Kidney epithelial cell (primary cell): Measurements from ENCODE around the gene TMEM255B. TPM values are rescaled to one million over a fixed set of nuclear protein-coding genes. Genes with fewer than 3 reads are reported as not detected.
"Not testable (repeated sequence)": the region's sequence is repeated elsewhere in the genome, so short reads cannot be mapped to it uniquely, and the experiment has no call there.

Experiments used
- DNase-seq: peaks from one replicate; pipeline ENCODE4 v3.0.0-alpha.2; 2010; ENCODE audit warnings: low read depth
- H3K27me3 ChIP-seq: 2 replicates; pipeline ENCODE4 v1.6.0; 2011; ENCODE audit warnings: low read length; ENCODE audit not compliant: control insufficient read depth, insufficient read depth
- H3K36me3 ChIP-seq: 2 replicates; pipeline ENCODE4 v1.5.1; 2011; ENCODE audit warnings: low read length; ENCODE audit not compliant: control insufficient read depth, insufficient read depth
- H3K4me3 ChIP-seq: 2 replicates; pipeline ENCODE4 v1.5.1; 2011; ENCODE audit warnings: low read depth, mild to moderate bottlenecking, control low read depth, low read length
- total RNA-seq: library from RNA; depleted of rRNA; stranded (reverse); fragments of >200 nt; gene quantifications from 2 replicates; pipeline ENCODE4 v1.2.3, GENCODE V29; 2015
- TF ChIP-seq, protein P1 (sequence below): IDR thresholded peaks from 2 replicates; pipeline ENCODE4 v1.5.1; 2011; ENCODE audit warnings: mild to moderate bottlenecking, moderate library complexity, low read length, control low read depth, inconsistent platforms; ENCODE audit not compliant: insufficient read depth, poor library complexity, severe bottlenecking

The TMEM255B gene
- total RNA-seq, 1 donor from 2014 or later: 11.4 TPM

- Histone ChIP-seq H3K36me3 (no peaks in the 10 kb centered on the region), H3K4me3 (no peak overlapping the region)
- TF ChIP-seq, protein P1, sequence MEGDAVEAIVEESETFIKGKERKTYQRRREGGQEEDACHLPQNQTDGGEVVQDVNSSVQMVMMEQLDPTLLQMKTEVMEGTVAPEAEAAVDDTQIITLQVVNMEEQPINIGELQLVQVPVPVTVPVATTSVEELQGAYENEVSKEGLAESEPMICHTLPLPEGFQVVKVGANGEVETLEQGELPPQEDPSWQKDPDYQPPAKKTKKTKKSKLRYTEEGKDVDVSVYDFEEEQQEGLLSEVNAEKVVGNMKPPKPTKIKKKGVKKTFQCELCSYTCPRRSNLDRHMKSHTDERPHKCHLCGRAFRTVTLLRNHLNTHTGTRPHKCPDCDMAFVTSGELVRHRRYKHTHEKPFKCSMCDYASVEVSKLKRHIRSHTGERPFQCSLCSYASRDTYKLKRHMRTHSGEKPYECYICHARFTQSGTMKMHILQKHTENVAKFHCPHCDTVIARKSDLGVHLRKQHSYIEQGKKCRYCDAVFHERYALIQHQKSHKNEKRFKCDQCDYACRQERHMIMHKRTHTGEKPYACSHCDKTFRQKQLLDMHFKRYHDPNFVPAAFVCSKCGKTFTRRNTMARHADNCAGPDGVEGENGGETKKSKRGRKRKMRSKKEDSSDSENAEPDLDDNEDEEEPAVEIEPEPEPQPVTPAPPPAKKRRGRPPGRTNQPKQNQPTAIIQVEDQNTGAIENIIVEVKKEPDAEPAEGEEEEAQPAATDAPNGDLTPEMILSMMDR: no peak
Measured at GRCh38 chr13:113821847-113822246, 62.8 kb downstream of the TMEM255B start.

DNA sequence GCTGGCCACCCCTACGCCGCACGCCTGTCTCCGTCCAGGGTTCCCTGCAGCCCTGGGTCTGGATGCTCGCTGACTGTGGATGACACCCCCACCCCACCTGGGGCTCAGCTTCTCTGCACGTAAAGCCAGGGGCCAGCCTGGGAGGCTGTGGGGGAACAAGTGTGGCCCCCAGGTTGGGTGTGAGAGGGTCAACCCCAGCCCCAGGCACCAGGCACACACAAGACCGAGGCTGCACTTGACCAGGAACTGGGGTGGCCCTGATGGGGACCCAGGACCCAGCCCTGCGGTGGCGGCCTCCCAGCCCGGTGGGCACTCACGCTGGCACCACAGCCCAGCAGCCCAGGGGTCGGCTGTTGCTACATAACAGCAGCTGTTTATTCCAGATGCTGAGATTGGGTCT lies 63.2 kb downstream of the TMEM255B start:
- Histone ChIP-seq H3K36me3 (no peaks in the 10 kb centered on the region), H3K27me3 (no peaks in the 10 kb centered on the region), H3K4me3 (no peak overlapping the region)
- TF ChIP-seq, protein P1: no peak
- DNase-seq: no peak

More at GRCh38 chr13:113821847-113822246, 62.8 kb downstream of the TMEM255B start:
- H3K27me3 ChIP-seq: no peaks in the 10 kb centered on the region
- DNase-seq: no peak

DNA sequence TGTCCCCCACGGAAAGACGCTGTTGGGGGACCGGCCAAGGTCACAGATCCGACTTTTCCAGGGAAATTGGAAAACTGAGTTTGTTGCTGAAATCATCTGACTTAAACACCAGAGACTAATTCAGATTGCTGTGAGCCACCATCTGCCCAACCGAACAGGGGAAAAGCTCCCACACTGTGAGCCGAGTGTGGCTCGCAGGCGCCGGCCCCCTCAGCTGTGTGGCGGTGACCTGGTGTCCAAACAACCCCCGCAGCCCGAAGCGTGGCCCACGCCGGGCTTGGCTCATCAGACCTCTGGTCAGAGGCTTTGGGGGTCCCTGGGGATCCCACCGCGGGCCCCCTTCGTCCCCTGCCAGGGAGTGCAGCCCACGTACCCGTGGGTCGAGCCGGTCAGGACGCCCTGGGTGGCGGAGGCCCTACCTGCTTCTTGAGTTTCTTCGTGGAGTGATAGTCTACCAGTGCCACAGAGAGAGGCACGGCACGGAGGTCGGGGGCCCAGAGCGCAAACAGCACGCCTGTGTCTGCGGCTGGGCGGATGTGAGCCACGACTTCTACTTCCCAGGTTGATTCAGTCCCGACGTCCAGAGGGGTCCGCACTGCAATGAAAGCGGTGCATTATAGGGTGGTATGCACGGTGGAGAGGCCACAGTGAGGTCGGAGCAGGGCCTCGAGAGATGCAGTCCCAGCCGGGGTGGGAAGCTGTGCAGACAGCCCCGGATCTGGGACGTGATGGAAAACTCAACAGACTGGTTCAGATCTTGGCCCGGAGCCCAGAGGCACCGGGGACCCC lies 64.1 kb downstream of the TMEM255B start:
- Histone ChIP-seq H3K36me3 (no peaks in the 10 kb centered on the region), H3K27me3 (no peaks in the 10 kb centered on the region), H3K4me3 (no peak overlapping the region)
- no peak for DNase-seq
- TF ChIP-seq, protein P1: no peak

DNA sequence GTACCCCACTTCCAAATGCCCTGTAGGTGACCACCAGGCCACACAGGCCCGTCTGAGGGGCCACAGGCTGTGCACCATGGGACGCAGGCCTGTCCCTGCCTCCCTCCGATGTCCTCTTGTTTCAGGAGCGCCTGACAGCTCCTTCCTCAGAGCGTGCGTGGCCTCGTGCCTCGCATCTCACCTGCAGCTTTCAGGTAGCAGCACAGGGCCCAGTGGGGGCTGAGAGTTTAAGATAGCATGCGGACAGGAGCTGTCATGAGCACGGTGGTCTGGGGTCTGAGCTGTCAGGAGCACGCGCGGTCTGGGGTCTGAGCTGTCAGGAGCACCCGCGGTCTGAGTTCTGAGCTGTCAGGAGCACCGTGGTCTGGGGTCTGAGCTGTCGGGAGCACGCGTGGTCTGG lies 64.7 kb downstream of the TMEM255B start:
- DNase-seq: no peak
- Histone ChIP-seq H3K36me3 (no peaks in the 10 kb centered on the region), H3K27me3 (no peaks in the 10 kb centered on the region), H3K4me3 (no peak overlapping the region)
- TF ChIP-seq, protein P1: no peak

DNA sequence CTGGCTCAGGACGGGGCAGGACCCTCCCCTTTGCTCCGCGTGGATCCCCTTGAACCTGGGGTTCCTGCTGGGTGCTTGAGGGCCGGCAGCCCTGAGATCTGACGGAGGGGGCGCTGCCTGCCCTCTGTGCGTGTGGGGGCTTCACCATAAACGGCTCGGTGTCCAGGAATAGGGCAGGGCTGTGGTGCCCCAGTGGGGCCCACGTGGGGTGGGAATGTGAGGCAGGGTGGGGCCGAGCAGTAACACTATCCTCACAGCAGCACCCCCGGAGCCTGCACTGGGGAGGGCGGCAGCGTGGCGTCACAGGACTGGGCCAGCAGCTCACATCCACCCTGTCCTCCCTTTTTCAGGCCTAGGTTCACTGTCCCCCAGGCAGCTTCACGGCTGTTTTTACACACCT lies 66.8 kb downstream of the TMEM255B start:
- TF ChIP-seq, protein P1: no peak
- Histone ChIP-seq H3K27me3 (no peaks in the 10 kb centered on the region), H3K4me3 (no peak overlapping the region), H3K36me3 (peaks cover 3% of the 10 kb centered on the region)
- no peak for DNase-seq

DNA sequence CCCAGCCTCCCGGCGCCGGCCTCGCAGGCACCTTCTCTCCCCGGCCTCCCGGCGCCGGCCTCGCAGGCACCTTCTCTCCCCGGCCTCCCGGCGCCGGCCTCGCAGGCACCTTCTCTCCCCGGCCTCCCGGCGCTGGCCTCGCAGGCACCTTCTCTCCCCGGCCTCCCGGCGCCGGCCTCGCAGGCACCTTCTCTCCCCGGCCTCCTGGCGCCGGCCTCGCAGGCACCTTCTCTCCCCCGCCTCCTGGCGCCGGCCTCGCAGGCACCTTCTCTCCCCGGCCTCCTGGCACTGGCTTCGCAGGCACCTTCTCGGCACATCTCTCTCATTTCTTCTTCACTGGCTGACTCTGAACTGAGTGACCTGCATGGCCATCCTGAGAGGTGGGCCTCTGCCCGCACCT lies 67.4 kb downstream of the TMEM255B start:
- not testable (repeated sequence) for H3K36me3 ChIP-seq, DNase-seq, H3K4me3 ChIP-seq, H3K27me3 ChIP-seq
